ENCODE measurements around the gene DDX51.

The DDX51 gene

GRCh38 chr12:132167611-132168310, 23.6 kb upstream of the DDX51 start:
- DNase-seq (ENCODE audit: low spot score), result no peak

DNA sequence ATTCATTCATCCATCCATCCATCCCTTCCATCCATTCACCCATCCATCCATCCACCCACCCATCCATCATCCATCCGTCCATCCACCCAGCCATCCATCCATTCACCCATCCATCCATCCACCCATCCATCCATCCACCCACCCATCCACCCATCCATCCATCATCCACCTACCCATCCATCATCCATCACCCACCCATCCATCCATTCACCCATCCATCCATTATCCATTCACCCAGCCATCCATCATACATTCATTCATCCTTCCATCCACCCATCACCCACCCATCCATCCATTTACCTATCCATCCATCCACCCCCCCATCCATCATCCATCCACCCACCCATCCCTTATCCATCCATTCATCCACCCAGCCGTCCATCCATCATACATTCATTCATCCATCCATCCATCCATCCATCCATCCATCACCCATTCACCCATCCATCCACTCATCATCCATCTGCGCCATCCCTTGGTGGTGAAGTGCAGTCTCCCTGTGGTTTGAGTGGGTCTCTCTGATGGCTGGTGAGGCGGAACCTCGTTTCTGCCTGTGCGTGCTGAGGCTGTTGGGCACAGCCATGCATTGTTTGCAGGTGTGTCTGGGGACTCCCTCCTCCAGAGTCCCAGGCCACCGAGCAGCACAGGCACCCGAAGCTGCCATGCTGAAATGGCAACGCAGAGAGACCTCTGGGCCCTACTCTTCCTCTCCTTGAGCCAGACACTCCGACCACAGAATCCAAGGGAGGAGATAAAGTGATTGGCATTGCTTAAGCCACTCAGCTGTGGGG, 22.9 kb upstream of the DDX51 start:
- no peak for DNase-seq (ENCODE audit: low spot score)

GRCh38 chr12:132166093-132166492, 22.0 kb upstream of the DDX51 start:
- DNase-seq (ENCODE audit: low spot score), result no peak

GRCh38 chr12:132165584-132165983, 21.5 kb upstream of the DDX51 start:
- no peak for DNase-seq (ENCODE audit: low spot score)

DNA sequence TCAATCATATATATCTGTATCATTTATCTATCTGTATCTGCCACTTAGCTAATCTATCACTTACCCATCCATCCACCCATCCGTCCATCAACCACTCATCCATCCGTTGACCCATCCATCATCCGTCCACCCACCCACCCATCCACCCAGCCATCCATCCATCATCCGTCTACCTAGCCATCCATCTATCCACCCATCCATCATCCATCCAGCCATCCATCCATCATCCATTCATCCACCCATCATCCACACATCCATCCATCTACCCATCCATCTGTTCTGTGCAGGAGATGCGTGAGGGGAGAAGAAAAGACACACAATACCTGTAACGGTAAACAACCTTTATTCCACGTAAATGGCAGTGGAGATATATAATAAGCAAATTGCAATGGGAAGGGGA, 20.3 kb upstream of the DDX51 start:
- no peak for DNase-seq (ENCODE audit: low spot score)

GRCh38 chr12:132163911-132164288, 19.8 kb upstream of the DDX51 start:
- no peak for DNase-seq (ENCODE audit: low spot score)

DNA sequence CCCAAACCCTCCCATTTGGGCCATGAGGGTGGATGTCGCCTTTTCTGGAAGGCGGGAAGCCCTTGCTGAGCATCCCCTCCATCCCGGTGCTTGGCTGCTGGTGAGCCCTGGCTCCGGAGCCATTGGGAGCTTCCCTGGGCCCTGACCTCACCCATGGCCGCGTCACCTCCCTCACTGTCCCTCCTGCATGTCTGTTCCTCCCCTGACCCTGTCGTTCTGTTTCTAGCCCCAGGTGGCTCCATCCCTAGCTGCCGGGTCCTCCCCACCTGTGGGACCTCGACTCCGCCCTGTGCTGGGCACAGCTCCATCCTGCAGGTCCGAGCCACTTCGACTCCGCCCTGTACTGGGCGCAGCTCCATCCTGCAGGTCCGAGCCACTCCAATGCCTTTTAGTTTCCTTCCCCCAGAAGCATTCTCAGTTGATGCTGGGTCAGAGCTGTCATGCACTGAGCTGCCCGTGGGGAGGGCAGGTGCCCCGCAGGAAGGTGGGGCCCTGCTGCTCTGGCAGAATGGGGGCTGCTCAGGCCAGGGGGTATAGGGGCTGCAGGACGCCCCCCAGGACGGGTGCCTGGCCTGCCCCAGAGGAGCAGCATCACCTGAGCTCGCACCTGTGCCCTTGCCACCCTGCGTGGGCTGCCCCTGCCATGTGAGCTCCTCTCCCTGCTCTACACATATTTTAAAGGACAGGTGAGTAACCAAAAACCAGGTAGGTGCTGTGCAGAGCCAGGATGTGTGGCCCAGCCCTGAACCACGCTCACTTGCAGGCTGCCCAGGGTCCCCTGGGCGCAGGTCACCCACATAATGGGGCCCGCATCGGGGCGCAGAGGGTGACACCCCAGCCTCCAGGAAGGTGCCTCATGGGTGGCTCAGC, 19.2 kb upstream of the DDX51 start:
- DNase-seq (ENCODE audit: low spot score), result no peak

- peak; percentile 88 for DNase-seq (ENCODE audit: low spot score)
Measured at GRCh38 chr12:132162508-132163031, 18.5 kb upstream of the DDX51 start.

DNA sequence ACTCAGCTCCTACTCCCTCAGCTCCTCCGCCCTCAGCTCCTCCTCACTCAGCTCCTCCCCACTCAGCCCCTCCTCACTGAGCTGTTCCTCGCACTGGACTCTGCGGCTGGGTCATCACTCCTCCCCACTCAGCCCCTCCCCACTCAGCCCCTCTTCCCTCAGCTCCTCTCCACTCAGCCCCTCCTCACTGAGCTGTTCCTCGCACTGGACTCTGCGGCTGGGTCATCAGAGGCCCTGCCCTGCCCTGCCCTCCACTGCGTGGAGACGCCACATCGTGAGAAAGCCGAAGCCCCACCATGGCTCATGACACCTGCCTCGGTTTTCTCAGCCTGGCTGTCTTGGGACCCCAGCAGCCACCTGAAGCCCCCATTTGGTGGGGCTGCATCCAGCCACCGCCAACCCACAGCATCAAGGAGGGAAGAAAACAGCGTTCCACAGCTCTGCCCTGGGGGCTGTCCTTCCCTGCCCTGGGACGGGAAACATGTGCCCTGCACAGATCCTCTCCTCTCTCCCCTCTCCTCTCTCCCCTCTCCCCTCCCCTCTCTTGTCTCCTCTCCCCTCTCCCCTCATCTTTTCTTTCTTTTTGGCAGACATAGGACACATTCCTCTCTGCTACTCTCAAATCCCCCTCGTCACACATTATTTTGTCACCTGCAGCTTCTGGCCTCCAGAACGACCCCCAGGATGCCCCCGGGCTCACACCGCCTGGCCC, 17.8 kb upstream of the DDX51 start:
- DNase-seq (ENCODE audit: low spot score), result no peak

- DNase-seq (ENCODE audit: low spot score), result no peak
Measured at GRCh38 chr12:132161036-132161781, 17.1 kb upstream of the DDX51 start.

DNA sequence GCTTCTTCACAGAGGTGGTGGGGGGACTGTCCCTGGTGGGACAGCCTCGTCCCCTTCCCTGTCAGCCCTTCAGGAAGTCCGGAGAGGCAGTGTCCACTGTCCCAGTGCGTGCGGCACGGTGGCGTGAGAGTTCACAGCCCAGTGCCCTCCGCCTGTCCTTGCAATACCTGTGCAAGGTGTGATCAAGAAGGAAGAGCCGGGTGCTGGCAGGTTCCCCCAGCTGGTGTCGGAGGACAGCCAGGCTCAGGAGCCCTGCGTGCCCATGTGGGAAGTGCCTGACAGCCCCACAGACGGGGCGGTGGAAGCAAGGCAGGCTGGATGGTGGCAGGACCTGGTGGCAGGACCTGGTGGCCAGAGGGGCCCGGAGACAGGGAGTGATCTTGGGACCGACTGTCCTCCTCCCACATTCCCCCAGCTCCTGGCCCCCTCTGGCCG, 16.5 kb upstream of the DDX51 start:
- DNase-seq (ENCODE audit: low spot score), result no peak

DNA sequence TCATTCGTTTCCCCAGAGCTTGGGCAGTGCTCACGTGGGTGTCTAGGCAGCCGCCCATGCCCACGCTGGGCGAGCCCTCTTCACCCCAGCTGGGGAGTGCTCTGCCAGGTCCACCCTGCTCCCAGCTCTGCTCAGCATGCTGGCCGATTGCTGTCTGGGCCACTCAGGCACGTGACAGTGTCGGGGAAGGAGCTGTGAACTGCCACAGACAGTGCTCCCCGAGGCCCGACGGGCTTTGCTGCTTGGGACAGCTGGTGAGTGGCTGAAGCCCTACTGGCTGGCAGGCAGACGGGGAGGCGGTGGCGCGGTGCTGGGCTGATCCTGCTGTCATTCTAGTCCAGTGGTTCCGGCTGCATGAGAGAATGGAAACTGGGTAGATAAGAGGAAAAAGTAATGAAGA, 15.9 kb upstream of the DDX51 start:
- no peak for DNase-seq (ENCODE audit: low spot score)

- no peak for DNase-seq (ENCODE audit: low spot score)
Measured at GRCh38 chr12:132159555-132160003, 15.5 kb upstream of the DDX51 start.

DNA sequence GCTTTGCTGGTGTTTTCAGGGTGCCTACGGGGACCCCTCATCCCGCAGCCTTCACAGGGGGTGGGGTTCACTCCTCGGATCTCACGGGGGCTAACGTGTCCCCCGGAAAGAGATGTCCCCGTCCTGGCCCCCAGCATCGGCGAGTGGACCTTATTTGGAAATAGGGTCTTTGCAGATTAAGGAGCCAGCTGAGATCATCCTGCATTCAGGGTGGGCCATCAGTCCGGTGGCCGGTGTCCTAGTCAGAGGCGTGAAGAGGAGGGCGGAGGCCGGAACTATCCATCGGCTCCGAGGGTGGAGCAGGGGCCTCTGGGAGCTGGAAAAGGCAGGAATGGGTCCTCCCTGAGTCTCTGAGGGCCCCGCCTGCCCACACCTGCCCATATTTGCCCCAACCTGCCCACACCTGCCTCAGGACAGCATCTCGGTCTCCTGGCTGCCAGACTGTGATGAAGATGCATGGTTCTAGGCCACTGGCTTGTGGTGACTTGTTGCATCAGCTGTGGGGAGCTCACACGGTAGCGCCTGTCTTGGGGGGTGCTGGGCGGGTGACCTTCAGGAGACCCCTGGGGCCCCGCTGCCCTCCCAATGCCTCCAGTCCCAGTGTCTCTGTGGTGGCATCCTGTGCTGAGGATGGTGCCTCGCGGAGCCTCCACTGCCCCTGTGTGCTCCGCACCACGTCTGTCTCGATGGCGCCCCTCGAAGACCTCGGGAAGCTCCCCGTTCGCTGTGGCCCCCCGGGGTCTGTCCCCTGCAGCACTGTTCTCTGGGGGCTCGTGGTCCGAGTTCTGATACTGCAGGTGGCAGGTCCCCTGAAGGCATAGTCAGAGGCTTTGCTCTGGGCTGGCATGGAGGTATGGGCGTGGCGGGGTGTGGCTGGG, 14.8 kb upstream of the DDX51 start:
- no peak for DNase-seq (ENCODE audit: low spot score)

DNA sequence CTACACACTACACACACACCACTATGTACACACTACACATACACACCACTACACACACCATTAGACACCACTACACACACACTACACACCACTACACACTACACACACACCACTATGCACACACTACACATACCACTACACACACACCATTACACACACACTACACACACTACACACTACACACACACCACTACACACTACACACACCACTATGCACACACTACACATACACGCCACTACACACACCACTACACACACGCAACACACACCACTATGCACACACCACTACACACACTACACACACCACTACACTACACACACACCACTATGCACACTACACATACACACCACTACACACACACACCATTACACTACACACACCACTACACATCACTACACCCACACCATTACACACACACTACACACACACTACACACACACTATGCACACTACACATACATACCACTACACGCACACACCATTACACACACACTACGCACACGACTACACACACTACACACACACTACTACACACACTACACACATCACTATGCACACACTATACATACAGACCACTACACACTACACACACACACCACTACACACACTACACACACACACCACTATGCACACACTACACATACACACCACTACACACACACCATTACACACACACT, 13.8 kb upstream of the DDX51 start:
- no peak for DNase-seq (ENCODE audit: low spot score)

- no peak for DNase-seq (ENCODE audit: low spot score)
Measured at GRCh38 chr12:132156573-132157325, 12.6 kb upstream of the DDX51 start.

GRCh38 chr12:132155771-132156572, 11.9 kb upstream of the DDX51 start:
- no peak for DNase-seq (ENCODE audit: low spot score)
